ENCODE data around the gene WHRN.

The WHRN gene

DNA sequence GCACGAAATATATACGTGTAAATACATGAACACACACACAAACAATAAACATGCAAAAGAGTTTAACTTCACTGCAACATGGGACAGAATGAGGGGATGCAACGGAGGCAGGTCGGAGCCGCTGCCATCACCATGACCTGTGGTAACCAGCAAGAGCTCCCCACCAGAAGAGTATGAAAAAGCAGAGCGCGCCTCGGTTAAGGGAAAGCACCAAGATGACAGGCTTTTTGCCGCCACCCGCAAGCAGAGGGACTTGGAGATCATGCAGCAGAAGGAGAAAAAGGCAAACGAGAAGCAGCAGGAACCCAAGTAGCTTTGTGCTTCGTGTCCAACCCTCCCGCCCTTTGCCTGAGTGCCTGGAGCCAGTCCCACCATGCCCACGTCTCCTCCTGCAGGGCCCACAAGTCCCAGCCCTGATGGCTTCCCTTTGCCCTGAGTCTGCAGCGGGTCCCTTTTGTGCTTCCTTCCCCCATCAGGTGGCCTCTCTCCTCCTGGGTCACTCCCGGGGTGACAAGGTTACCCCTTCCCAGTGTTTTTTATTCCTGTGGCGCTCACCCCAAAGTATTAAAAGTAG, 13.8 kb downstream of the WHRN start:
- DNase-seq (ENCODE audit: low read depth) = no peak

DNA sequence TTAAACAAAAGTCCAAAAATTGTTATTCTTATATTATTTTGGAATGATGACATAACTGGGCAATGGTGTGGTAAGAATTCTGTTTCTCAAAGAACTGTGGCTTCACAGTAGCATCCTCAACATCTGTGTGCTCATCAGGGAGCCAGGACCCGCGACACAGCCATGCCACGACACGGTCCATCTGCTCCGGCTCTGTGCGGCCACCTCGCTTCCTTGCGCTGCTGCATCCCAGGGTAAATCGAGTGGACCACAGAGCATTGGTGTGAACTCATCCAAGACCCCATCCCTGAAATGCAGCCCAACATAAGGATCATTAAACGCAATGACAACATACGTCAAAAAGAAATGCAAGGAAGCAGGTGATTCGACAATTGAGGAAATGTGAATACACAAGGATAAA, 15.3 kb downstream of the WHRN start:
- DNase-seq (ENCODE audit: low read depth) = no peak

- no peak for DNase-seq (ENCODE audit: low read depth)
Observed at GRCh38 chr9:114488398-114489129, 16.7 kb downstream of the WHRN start.

DNA sequence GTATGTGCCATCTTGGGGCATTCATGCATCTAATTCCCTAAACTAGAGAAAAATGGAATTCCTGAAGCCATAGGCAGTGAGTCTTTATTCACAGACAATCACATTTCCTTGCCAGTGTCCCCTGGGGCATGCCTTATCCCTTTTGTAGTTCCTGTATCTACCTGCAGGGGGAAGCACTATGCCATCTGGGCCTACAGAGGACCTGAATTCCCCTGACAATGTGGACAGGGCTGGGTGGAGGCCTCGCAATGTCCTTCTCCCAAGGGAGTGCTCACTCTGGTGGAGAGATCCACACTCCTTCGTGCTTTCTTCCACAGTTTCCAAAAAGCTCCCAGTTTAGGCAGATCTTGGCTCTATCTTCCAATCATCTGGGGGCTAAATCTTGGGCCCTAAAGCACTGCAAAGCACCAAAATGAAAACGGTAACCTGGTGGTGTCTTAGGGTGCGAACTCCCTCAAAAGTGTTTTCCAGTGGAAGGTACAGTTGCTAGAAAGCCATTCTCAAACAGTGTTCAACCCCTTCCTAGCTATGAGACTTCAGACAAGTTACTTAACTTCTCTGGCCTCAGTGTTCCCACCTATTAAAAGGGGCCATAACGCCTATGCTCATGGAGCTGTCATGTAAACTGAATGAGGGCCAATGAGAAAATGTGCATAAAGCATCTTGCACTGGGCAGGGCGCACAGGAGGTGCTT, 17.5 kb downstream of the WHRN start:
- peak; percentile 31 for DNase-seq (ENCODE audit: low read depth)

- no peak for DNase-seq (ENCODE audit: low read depth)
Observed at GRCh38 chr9:114486205-114486963, 18.9 kb downstream of the WHRN start.

DNA sequence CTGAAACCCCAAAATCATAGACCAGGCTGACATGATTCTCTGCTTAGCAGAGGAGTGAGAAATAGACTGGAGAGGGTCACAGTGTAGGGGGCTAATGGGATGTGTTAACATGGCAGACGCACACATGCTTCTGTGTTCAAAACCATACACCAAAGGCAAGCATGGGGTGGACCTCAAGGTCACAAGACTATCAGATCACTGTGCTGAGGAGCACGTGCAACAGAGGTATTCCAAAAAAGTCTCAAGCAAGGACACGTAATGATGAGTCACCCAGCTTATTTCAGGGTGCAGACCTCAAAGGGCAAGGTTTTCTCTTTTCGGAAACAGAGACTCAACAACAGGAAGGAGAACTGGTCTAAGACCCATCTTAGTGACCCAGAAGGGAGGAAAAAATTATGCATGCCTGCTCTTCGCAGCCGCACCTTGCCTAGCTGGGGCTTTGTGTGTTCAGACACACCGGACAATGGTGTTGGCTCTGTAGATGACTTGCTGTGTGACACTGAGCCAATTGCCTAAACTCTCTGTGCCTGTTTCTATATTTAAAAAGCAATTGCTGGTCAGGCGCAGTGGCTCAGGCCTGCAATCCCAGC, 20.3 kb downstream of the WHRN start:
- DNase-seq (ENCODE audit: low read depth) = peak; percentile 42

DNA sequence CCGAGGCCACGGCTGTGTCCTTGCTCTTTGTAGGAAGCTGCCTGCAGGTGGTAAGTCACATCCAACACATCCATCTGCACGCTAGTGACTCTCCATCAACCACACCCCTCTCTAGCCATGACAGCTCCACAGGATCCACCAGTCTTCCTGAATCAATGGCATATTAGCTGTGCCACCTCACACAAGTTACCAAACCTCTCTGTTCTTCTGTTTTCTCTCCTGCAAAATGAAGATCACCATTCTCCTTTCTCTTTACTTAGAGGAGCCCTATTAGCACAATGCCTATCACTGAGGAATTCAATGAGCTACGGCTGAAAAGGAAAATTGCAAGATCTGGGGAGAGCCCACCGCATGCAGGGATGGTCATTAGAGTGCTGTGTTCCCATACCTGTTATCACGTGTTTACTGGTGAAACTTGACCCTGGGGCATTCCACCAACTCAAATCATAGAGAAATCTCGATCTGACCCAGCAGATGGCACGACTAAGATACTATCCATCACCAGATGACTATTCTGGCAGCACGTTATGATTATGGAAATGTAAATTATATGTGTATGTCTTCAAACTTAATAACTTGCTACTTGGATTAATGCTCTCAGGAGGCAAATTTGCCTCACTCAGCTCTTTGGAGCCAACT, 20.9 kb downstream of the WHRN start:
- DNase-seq (ENCODE audit: low read depth) = no peak

DNA sequence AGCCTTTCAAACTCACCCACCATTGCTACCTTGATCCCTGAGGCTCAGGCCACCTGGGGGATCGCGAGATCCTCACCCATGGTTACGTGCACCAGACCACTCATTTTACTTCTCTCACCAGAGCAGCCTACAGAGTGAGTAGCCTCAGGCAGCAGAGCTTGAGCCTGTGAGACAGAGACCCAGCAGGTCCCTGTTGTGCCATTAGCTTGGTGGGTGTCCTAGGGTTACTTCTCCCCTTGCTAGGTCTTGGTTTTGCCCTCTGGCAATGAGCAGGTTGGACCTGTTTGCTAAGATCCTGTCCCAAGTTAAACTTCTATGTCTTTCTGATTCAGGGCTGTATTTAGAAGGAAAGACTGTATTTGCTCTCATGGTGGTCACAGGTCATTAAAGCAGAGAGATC, 21.8 kb downstream of the WHRN start:
- DNase-seq (ENCODE audit: low read depth) = no peak

DNA sequence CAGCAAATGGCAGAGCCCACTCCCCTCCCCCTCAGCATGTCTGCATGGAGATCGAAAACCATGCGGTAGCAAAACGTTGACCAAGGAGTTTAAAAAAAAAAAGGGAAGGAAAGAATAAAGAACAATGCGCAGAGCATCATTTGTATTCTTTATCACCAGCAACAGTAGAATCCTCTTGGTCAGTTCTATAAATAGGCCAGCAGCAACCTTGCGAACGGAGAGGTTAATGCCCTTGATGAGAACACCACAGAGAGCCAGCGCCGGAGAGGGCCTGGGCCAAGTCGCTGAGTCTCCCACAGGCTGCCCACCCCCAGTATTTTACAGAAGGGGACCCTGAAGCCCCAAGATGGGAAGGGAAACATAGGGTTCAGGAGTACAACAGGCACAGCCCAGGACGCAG, 22.7 kb downstream of the WHRN start:
- no peak for DNase-seq (ENCODE audit: low read depth)

DNA sequence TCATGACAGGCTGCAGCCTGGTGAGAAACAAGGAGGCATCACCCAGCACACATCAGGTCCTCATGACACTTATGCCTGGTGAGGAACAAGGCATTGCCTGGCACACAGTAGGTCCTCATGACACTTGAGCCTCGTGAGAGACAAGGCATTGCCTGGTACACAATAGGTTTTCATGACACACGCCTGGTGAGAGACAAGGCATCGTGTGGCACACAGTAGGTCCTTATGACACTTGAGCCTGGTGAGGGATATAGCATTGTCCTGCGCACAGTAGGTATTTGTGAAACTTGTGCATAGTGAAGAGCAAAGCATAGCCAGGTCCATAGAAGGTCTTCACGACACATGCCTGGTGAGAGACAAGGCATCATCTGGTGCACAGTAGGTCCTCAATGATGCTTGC, 23.5 kb downstream of the WHRN start:
- no peak for DNase-seq (ENCODE audit: low read depth)

- DNase-seq (ENCODE audit: low read depth) = no peak
Observed at GRCh38 chr9:114480746-114481435, 24.4 kb downstream of the WHRN start.

DNA sequence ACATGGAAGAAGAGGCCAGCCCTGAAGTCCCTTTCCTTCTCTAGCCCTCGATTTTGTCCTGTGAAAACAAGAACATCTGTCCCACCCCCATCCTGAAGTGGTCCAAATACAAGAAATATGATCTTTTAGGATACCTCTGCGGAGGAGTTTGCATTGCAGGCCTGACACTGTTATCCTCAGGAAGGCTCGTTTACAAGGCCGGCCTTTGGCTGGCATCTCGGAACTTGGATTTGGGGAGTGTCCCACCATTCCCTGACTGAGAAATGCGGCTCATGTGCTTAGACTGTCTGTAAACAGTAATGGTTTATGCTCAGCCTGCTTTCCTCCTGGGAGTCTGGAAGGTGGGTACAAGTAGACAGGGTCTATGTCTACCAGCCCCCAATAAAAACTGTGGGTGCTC, 26.4 kb downstream of the WHRN start:
- DNase-seq (ENCODE audit: low read depth) = no peak

DNA sequence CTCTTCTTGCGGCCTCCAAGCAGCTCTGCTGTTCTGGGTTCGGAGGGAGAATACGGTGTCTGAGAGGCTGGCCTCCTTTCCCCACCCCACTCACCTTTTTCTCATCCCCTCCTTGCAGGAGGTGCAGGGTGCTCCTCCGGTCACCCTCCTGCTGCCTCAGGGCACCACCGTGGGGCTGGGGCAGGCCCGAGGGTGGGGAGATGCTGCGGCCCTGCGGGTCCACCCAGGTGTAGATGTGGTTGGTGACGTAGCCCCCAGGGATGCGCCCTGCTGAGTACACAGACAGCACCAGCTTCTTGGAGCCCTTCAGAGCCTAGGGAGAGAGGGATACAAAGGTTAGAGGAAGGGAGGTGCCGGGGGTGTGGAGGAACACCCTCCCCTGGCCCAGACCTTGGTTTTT, 26.8 kb downstream of the WHRN start:
- DNase-seq (ENCODE audit: low read depth) = no peak

DNA sequence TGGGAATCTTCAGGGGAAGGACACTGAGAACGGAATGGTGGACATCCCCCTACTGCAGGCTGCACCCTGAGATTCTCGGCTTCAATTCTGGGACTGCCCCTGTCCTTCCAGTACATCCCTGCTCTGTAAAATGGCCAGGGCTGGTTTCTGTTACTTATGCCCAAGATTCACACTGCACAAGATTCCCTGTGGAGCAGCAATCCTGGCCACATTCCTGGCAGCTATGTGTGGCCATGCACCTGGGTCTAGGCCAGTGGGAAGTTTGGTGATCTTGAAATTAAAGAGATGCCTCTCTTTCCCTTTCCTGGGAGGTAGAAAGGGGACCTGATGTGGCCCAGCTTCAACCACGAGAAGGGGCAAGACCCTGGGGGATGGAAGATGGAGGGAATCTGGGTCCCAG, 27.6 kb downstream of the WHRN start:
- no peak for DNase-seq (ENCODE audit: low read depth)

GRCh38 chr9:114476891-114477469, 28.3 kb downstream of the WHRN start:
- no peak for DNase-seq (ENCODE audit: low read depth)

GRCh38 chr9:114475412-114476135, 29.7 kb downstream of the WHRN start:
- no peak for DNase-seq (ENCODE audit: low read depth)

- DNase-seq (ENCODE audit: low read depth) = no peak
Observed at GRCh38 chr9:114474425-114474824, 30.8 kb downstream of the WHRN start.

DNA sequence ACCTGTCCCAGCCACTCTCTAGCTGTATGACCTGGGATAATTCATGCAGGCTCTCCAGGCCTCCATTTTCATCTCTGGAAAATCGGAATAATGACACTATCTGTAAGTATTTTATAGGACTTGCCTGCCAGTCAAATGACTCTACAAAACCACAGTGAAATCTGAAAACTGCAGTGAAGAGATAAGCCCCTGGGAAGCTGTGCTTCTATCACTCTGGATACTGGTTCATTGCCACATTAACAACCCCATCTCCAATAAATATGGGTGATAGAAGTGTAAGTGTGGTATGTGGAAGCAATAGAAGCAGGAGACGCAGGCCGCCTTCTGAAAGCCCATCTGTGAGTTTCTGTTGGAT, 31.8 kb downstream of the WHRN start:
- DNase-seq (ENCODE audit: low read depth) = no peak

- no peak for DNase-seq (ENCODE audit: low read depth)
Observed at GRCh38 chr9:114472765-114473446, 32.4 kb downstream of the WHRN start.

DNA sequence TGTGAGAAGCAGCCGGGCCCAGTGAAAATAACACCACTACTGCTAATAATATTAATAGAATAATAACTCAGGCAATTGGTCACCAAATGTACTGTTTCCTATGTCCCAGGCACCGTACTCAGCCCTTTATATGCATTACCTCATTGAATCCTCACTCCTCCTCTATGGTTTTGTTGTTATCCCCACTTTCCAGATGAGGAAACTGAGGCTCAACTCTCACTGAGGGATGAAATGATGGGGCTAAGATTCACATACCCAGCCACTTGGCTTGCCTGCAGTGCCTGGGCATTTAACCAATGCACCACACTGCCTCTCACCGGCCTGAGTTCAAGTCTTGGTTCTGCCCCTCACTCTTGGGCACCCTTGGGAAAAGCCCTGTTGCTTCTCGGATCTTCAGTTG, 34.1 kb downstream of the WHRN start:
- DNase-seq (ENCODE audit: low read depth) = no peak
